Heart right ventricle (tissue), 16 donors: ENCODE measurements around the gene TMEM35B. TPM values are rescaled to one million over a fixed set of nuclear protein-coding genes. Genes with fewer than 3 reads are reported as not detected.

Source experiments
- ATAC-seq, 8 donors: fragments of 200-7000 bp; cut with Tn5 transposase; one replicate each; pipeline ENCODE4 v1.9.1; 2020; ENCODE audit warnings: mild to moderate bottlenecking in 8 of 8, moderate library complexity in 8 of 8, moderate number of reproducible peaks in 1 of 8
- DNase-seq, 2 donors: peaks; one replicate each; pipeline ENCODE4 v3.0.0-alpha.2; 2020
- H3K27ac ChIP-seq, 10 donors: fragments of 200-600 bp; sonication (generic) in 2 of 10; one replicate each; pipeline versions ENCODE4 v1.5.0 to v1.8.0; 2020 to 2022; ENCODE audit warnings: mild to moderate bottlenecking in 3 of 10
- H3K27me3 ChIP-seq, 7 donors: fragments of 200-600 bp; one replicate each; pipeline ENCODE4 v1.8.0; 2021 to 2022; ENCODE audit warnings: mild to moderate bottlenecking in 2 of 7
- H3K36me3 ChIP-seq, 9 donors: fragments of 200-600 bp; sonication (generic) in 1 of 9; one replicate each; pipeline versions ENCODE4 v1.5.0 to v1.8.0; 2020 to 2022; ENCODE audit warnings: mild to moderate bottlenecking in 2 of 9
- H3K4me1 ChIP-seq, 9 donors: fragments of 200-600 bp; sonication (generic) in 1 of 9; one replicate each; pipeline versions ENCODE4 v1.5.0 to v1.8.0; 2020 to 2022; ENCODE audit warnings: mild to moderate bottlenecking in 4 of 9
- H3K4me3 ChIP-seq, 10 donors: fragments of 200-600 bp; sonication (generic) in 2 of 10; one replicate each; pipeline versions ENCODE4 v1.5.0 to v1.8.0; 2020 to 2022; ENCODE audit warnings: mild to moderate bottlenecking in 7 of 10, moderate library complexity in 2 of 10
- H3K9me3 ChIP-seq, 11 donors: fragments of 200-600 bp in 10 of 11; sonication (generic) in 2 of 11; one replicate each; pipeline versions ENCODE4 v1.5.0 to v1.8.0; 2013 to 2022; ENCODE audit warnings: mild to moderate bottlenecking in 2 of 11, control low read depth in 1 of 11, moderate library complexity in 1 of 11
- WGBS, 2 donors: extraction: QIAGEN DNeasy Blood & Tissue Kit; methylation state at CpG; one replicate each; pipeline ENCODE4 v1.1.7; 2013; ENCODE audit warnings: inconsistent platforms in 1 of 2; 5-methylcytosine and 5-hydroxymethylcytosine counted together
- intact Hi-C, 10 donors: fragments of 100-400 bp; cut with DNase I; formaldehyde crosslinking; loops; one replicate each; pipeline versions ENCODE4 v1.11.1 to v1.14.2; 2022
- polyA plus RNA-seq, 2 donors: library from polyadenylated mRNA; stranded (reverse); fragments of 200-250 nt; gene quantifications; one replicate each; pipeline ENCODE4 v1.2.3, GENCODE V29; 2013
- total RNA-seq, 10 donors: library from RNA; stranded (reverse); fragmentation: NEBNext Ultra II Directional in 3 of 10; extraction: Animal tissue kit (Norgen Biotek cat#: 25700) in 3 of 10; gene quantifications; one replicate each; pipeline versions ENCODE4 v1.2.1 to v1.2.4, GENCODE V29; 2021 to 2023
- TF ChIP-seq, protein P1 (sequence below), 9 donors: fragments of 200-600 bp; sonication (generic) in 2 of 9; IDR thresholded peaks; one replicate each; pipeline versions ENCODE4 v1.5.0 to v1.8.0; 2021 to 2022; ENCODE audit warnings: antibody characterized with exemption in 9 of 9, mild to moderate bottlenecking in 5 of 9, moderate library complexity in 1 of 9
- donor health status: Arrhythmogenic right ventricular cardiomyopathy.
- donor health status: ischemic (EF 13 %, LVEDD 7.1; RV severe dilation, severe dysfunction).
- donor health status: healthy with polysubstance abuse.
- donor health status: DM: no; HTN: yes; CAD: no.
- donor health status: DM: no; HTN: no; CAD: no.
- donor health status: ischemic (EF 25% LVEDD 6.9; RV normal size, moderate dysfunction).
- donor health status: ischemic (EF 25% LVEDD 5.7; RV mildly dilated, moderate dysfunction).
- donor health status: healthy.
- donor health status: DM: yes; HTN: yes; CAD: no.
- donor health status: Ischemic cardiomyopathy.
- donor health status: ischemic (EF 35%, LVEDD 5.7; RV mildly dilated, moderate dysfunction).
- donor health status: nonischemic (EF 11% LVEDD 7.7; RV severe dilation, severe dysfunction).
- donor health status: DM: yes; HTN: yes; CAD: no.
- donor health status: PGD.
- donor health status: ischemic (EF 29% LVEDD 5.4; RV normal size, mild dysfunction).
- donor health status: nonischemic (EF 23%, LVEDD 6.1; RV moderate dilation, normal function).

Gene TMEM35B
- total and polyA plus RNA-seq, 12 donors, result 4.9 to 26.7 (median 7.0) TPM

DNA sequence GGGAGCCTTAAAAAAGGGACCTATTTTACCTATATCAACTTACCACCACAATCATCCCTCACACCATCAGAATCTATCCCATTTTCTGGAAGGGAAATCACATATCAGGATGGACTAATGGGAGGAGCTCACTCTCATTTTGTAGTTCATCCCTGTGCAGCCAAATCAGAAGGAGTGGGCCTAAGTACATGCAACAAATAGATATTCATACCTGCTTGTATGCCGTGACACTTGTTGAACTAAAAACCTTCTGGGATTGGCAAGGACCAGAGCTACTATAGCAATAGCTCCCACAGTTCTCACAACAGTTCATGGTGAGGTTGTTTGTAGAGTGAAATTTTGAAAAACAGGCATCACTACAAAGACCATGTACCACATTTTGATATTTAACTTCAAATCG lies 29.3 kb upstream of the TMEM35B start:
- TF ChIP-seq, protein P1, sequence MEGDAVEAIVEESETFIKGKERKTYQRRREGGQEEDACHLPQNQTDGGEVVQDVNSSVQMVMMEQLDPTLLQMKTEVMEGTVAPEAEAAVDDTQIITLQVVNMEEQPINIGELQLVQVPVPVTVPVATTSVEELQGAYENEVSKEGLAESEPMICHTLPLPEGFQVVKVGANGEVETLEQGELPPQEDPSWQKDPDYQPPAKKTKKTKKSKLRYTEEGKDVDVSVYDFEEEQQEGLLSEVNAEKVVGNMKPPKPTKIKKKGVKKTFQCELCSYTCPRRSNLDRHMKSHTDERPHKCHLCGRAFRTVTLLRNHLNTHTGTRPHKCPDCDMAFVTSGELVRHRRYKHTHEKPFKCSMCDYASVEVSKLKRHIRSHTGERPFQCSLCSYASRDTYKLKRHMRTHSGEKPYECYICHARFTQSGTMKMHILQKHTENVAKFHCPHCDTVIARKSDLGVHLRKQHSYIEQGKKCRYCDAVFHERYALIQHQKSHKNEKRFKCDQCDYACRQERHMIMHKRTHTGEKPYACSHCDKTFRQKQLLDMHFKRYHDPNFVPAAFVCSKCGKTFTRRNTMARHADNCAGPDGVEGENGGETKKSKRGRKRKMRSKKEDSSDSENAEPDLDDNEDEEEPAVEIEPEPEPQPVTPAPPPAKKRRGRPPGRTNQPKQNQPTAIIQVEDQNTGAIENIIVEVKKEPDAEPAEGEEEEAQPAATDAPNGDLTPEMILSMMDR (IDR thresholded peaks at IDR 0.05), result no peak
- 94 to 97% methylated on average over 2 of the region's 2 CpGs for WGBS, 2 donors
- H3K36me3 ChIP-seq, result peaks cover 0 to 100% (median 46%) of the 10 kb centered on the region in 9 donors

DNA sequence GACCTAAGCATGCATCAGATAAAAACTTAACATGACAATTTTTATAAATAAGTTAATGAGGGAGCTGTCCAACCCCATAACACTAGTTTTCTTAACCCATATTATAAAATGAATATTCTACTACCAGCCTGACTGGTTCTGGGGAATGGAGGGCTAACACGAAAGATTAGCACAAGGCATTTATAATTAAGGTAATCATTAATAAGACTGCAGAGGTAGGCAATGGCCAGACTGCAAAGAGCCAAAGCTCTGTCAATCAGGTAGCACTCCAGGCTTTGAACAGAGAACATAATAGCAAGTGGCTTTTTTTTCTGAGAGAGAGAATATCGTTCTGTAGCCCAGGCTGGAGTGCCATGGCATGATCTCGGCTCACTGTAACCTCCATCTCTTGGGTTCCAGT lies 20.6 kb upstream of the TMEM35B start:
- 97% methylated on average over 3 of the region's 3 CpGs for WGBS, 2 donors
- Histone ChIP-seq H3K27me3 (no peaks in the 10 kb centered on the region), H3K27ac (no peak overlapping the region), H3K4me3 (no peak overlapping the region), H3K36me3 (peaks cover 0 to 100% (median 43%) of the 10 kb centered on the region in 9 donors), H3K9me3 (no peaks in the 10 kb centered on the region), H3K4me1 (no peaks in the 10 kb centered on the region)
- intact Hi-C loops, result no loop called here
- DNase-seq (no peak), ATAC-seq (no peak)
- TF ChIP-seq, protein P1 (IDR thresholded peaks at IDR 0.05), result no peak

More for the DNA sequence above, 29.3 kb upstream of the TMEM35B start:
- intact Hi-C loops, result no loop called here
- ATAC-seq, result no peak
- Histone ChIP-seq H3K4me1 (no peaks in the 10 kb centered on the region), H3K27ac (no peak overlapping the region), H3K27me3 (no peaks in the 10 kb centered on the region), H3K4me3 (no peak overlapping the region), H3K9me3 (no peaks in the 10 kb centered on the region)
- DNase-seq, result no peak

DNA sequence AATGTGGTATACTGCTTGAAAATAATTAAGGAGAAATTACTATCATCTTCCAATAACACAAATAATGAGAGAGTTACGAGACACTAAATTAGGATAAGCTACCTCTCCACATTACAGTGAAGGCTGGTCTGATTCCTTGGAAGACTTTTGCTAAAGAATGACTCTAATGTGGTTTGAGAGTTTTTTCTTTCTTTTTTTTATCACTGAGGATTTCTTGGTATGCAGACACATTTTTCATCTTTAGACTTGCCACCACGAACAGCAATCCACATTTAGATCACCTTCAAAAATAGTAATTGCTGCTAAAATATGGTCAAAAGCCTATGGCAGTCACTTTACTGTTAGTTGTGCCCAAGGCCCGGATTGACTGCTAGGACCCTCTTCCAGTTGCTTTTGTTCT lies 16.6 kb upstream of the TMEM35B start:
- Histone ChIP-seq H3K4me1 (no peaks in the 10 kb centered on the region), H3K27ac (no peak overlapping the region), H3K27me3 (no peaks in the 10 kb centered on the region), H3K36me3 (peaks cover 0 to 97% (median 25%) of the 10 kb centered on the region in 9 donors), H3K9me3 (no peaks in the 10 kb centered on the region), H3K4me3 (no peak overlapping the region)
- DNase-seq (no peak), ATAC-seq (no peak)
- TF ChIP-seq, protein P1 (IDR thresholded peaks at IDR 0.05), result no peak
- WGBS, 2 donors, result 86 to 88% methylated on average over 3 of the region's 3 CpGs
- intact Hi-C loops, result no loop called here

DNA sequence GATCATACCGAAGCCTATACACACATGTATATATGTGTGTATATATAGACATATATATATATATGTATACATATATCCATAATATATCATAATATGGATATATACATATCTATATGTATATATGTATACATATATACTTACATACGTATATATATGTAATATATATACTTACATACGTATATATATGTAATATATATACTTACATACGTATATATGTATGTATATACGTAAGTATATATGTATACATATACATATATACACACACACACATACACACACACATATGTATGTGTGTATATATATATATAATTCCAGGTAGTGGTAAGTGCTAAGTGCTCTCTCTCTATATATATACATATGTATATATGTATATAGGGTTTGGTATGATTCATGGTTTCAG lies 9.7 kb upstream of the TMEM35B start:
- Histone ChIP-seq H3K27ac (no peak overlapping the region), H3K27me3 (no peaks in the 10 kb centered on the region), H3K36me3 (peaks cover 0 to 77% (median 8%) of the 10 kb centered on the region in 9 donors), H3K4me1 (no peaks in the 10 kb centered on the region), H3K9me3 (no peaks in the 10 kb centered on the region), H3K4me3 (no peak overlapping the region)
- TF ChIP-seq, protein P1 (IDR thresholded peaks at IDR 0.05), result no peak
- intact Hi-C loops, result loop anchor here in 1 of 10 donors (5.0 kb wide), 1 partner anchor 37 kb away; the partner anchor contains the start of gene ZMYM6
- ATAC-seq (no peak), DNase-seq (no peak)
- WGBS, 2 donors, result 94 to 96% methylated on average over 5 of the region's 5 CpGs
